ENCODE data around the gene MACROD2.
A peak's percentile ranks its signal among the peaks of the same experiment; 100 is the strongest.
"Not testable (repeated sequence)": the region's sequence is repeated elsewhere in the genome, so short reads cannot be mapped to it uniquely, and the experiment has no call there.

The MACROD2 gene

GRCh38 chr20:15166744-15167143 is 1171.4 kb downstream of the MACROD2 start:
- no peak for DNase-seq (ENCODE audit: low spot score)

GRCh38 chr20:15171016-15171415 is 1175.7 kb downstream of the MACROD2 start:
- no peak for DNase-seq (ENCODE audit: low spot score)

- DNase-seq (ENCODE audit: low spot score) = no peak
Observed at GRCh38 chr20:15176929-15177328, 1181.6 kb downstream of the MACROD2 start.

- no peak for DNase-seq (ENCODE audit: low spot score)
Observed at GRCh38 chr20:15178581-15178980, 1183.3 kb downstream of the MACROD2 start.

- DNase-seq (ENCODE audit: low spot score) = no peak
Observed at GRCh38 chr20:15179381-15179780, 1184.1 kb downstream of the MACROD2 start.

GRCh38 chr20:15179781-15180180 is 1184.5 kb downstream of the MACROD2 start:
- DNase-seq (ENCODE audit: low spot score) = no peak

DNA sequence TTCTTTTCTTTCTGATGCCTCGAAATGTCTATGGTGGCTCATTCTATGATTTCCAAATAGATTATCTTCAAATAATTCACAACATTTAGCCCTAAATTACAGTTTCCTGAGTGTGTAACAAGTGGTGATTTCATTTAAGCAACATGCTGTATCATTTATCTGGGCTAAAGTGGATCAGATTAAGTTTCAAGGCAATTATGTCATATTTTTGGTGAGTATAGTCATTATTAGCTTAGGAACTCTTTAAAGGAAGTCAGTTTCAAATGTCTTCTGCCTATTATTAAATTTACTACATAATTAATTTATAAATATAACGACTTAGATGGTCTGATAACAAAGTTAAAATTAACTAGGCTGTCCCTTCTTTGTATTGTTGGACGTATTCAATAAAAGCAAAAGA is 1190.0 kb downstream of the MACROD2 start:
- DNase-seq (ENCODE audit: low spot score) = no peak

GRCh38 chr20:15185913-15186312 is 1190.6 kb downstream of the MACROD2 start:
- DNase-seq (ENCODE audit: low spot score) = no peak

GRCh38 chr20:15187612-15188011 is 1192.3 kb downstream of the MACROD2 start:
- DNase-seq (ENCODE audit: low spot score) = no peak

DNA sequence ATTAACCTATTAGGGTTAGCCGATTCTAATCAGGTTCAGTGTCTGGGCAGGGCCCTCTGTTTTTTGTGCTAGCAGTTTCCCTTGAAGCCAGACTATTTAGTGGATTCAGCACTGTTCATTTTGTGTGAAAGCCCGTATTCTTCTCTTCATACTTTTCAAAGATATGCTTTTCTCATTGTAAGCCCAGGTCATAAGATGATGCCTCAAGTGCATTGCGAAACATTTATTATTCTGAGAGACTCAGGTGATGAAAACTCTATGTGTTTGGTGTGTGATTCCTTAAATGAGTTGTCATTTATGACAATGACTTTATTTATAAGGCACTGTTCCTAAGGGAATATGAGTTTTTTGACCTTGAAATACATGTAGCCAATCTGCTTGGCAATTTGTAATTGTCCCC is 1193.1 kb downstream of the MACROD2 start:
- DNase-seq (ENCODE audit: low spot score) = no peak

DNA sequence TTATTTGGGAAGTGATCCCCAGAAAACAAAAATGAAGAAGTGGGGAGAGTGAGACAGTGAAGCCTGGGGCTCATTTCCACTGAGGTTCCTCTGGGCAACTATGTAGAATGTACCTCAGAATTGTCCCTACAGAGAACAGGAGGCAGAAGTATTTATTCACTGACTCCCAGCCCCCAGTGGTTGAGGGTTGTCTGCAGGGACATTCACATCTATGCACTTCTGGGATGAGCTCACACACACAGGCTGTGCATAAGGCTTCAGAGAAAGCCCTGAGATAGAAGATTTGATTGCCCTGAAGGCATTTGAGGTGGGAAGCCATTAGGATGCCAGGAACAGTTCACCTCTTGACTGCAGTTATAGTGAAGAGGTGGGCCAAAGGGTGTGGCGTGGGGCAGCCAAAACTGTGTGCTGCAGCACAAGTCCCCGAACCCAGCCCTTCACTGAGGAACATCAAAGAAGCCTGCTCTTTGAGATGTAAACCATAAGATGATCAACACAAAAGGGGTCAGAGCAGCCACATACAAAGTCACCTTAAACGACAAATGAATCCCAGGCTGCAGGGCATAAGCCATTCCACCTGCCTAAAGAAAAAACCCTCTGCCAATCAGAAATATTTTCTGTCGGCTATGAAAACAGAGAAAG is 1195.9 kb downstream of the MACROD2 start:
- DNase-seq (ENCODE audit: low spot score) = peak; percentile 12

DNA sequence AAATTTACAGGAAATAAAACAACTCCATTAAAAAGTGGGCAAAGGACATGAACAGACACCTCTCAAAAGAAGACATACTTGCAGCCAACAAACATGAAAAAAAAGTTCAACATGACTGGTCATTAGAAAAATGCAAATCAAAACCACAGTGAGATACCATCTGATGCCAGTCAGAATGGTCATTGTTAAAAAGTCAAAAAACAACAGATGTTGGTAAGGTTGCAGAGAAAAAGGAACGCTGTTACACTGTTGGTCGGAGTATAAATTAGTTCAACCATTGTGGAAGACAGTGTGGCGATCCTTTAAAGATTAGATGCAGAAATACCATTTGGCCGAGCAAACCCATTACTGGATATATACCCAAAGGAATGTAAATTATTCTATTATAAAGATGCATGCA is 1200.1 kb downstream of the MACROD2 start:
- DNase-seq (ENCODE audit: low spot score) = no peak

- DNase-seq (ENCODE audit: low spot score) = no peak
Observed at GRCh38 chr20:15196547-15197255, 1201.4 kb downstream of the MACROD2 start.

DNA sequence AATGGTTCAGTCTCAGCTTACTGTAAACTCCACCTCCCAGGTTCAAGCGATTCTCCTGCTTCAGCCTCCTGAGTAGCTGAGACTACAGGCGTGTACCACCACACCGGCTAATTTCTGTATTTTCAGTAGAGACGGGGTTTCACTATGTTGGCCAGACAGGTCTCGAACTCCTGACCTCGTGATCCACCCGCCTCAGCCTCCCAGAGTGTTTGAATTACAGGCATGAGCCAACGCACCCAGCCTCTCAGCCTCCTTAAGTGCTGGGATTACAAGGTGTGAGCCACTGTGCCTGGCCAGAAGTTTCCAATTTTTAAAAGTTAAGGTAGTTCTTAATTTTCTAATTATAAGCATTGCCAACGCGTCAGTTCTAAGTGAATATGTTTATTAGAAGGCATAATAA is 1202.7 kb downstream of the MACROD2 start:
- DNase-seq (ENCODE audit: low spot score) = not testable (repeated sequence)

- DNase-seq (ENCODE audit: low spot score) = no peak
Observed at GRCh38 chr20:15199698-15200097, 1204.4 kb downstream of the MACROD2 start.

DNA sequence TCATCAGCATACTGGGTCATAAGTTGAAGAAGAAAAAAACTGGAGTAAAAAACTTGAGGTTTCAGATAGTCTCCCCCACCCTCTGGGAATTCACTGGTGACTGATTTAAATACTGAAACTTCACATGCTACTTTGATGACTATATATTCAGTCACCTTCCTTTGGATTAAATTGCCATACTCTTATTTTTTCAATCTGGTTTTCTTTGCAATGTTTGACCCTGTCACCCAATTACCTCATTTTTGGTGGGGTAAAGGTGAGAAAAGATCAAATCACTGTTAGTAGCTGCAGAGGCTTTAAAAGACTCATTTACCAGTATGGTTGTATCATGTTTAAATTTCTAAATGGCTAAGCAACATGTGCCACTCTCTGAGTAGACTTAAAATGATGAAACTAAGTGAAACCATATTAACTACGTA is 1204.8 kb downstream of the MACROD2 start:
- DNase-seq (ENCODE audit: low spot score) = no peak

DNA sequence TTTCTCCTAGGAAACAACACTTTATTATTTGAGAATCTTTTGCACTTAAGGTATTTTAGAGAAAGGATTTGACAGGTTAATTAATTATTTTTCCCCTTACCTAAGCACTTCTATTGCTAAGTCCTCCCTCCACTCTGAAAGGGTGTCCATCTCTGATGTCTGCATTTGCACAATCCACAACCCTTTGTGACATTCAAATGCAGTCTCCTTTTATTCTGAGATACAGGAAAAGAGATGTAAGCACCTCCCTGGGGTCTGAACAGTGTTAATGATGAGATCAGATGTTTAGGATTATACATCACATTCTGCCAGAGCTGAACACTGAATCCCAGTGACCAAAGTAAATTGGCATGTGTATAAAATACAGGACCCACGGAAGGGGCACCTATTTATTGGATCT is 1206.3 kb downstream of the MACROD2 start:
- DNase-seq (ENCODE audit: low spot score) = no peak

- no peak for DNase-seq (ENCODE audit: low spot score)
Observed at GRCh38 chr20:15204234-15204633, 1208.9 kb downstream of the MACROD2 start.

DNA sequence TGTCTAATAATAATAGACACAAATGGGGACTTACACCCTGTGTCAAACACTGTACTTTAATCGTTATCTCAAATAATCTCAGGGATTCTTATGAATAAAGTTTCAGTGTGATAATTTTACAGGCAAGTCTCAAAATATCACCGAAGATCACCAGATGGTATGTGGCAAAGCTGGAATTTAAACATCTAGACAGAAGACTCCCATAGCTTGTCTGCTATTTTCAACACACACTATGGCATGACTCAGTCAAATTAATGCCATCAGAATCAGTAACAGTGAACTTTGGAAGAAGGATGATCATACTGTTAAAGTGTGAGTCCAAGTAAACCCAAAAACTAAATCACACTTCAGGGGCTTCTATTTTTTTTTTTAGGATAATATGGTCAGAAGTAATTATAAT is 1209.7 kb downstream of the MACROD2 start:
- DNase-seq (ENCODE audit: low spot score) = no peak

DNA sequence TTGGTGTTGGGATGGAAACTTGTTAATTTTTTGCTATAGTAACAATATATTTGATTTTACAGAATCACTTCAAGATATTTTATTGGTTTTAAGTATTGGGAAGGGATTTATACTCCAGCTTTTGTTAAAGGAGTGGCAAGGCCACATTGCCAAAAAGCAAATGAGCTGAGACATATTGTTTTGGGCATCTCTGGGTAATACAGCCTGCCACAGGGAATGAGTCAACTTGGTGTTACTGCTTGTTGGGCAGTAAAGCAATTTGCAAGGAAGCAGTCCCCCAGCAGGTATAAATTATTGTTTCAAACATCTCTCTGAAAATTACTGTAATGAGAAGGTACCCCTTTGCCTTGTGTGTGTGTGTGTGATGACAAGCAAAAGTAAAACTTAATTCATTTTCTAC is 1210.4 kb downstream of the MACROD2 start:
- DNase-seq (ENCODE audit: low spot score) = no peak

DNA sequence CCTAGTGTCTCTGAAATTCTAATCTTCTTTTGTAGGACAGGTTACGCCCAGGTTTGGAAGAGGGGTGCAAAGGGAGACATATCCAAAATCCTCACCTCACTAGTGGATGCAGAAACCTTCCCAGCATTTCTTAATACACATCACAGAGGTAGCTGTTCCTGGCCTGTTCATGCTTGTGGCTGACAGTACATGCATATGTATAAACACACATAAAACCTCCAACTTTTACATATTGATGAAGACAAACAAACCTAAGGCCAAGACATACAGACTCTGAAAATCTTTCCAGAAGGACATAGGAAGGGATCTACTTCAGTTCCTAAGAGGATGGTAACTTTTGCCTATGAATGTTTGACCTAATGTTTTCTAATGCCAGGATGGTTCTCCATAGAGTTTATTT is 1214.2 kb downstream of the MACROD2 start:
- DNase-seq (ENCODE audit: low spot score) = no peak

GRCh38 chr20:15214051-15214450 is 1218.7 kb downstream of the MACROD2 start:
- no peak for DNase-seq (ENCODE audit: low spot score)

DNA sequence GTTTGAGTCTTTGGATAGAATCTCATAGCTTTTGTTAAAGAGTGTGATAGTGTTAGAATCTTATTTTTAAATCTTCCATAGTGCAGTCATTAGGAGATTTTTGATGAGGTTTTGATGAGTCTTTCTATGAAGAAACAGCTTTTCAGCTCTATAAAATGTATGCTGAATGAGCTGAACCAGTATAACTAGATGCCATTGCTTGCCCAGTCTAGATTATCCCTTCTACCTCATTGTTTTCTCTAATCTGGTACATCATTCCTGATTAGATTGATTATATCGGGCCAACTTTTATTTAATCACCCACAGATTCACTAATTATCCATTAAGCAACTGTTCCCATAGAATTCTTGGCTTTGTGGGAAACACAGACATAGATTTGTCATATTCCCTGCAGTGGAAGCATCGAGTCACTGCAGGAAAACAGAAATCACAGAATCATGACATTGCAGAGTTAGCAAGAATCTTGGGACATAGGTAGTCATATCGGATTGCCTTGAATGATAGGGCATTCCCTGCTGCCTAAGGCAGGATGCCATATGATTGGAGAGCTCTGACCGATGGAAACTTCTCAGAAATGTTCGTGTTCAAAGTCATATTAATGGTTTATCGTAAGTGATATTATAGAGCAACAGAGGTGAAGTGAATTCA is 1224.8 kb downstream of the MACROD2 start:
- DNase-seq (ENCODE audit: low spot score) = no peak
